Esophagus squamous epithelium (tissue), 4 donors: Measurements from ENCODE around the gene HOXB5.

Experiments used
- CTCF ChIP-seq, 6 experiments: fragments of 450-650 bp in 4 of 6; fragments of 200-600 bp in 2 of 6; sonication (generic) in 2 of 6; IDR thresholded peaks; one replicate each; pipeline ENCODE4 v1.5.1; 2016 to 2019; ENCODE audit warnings: antibody characterized with exemption in 6 of 6, mild to moderate bottlenecking in 4 of 6, moderate library complexity in 4 of 6
- POLR2A ChIP-seq, 4 donors: fragments of 450-650 bp; IDR thresholded peaks; one replicate each; pipeline ENCODE4 v1.6.1; 2017; ENCODE audit warnings: antibody characterized with exemption in 4 of 4, mild to moderate bottlenecking in 4 of 4, moderate library complexity in 3 of 4

DNA sequence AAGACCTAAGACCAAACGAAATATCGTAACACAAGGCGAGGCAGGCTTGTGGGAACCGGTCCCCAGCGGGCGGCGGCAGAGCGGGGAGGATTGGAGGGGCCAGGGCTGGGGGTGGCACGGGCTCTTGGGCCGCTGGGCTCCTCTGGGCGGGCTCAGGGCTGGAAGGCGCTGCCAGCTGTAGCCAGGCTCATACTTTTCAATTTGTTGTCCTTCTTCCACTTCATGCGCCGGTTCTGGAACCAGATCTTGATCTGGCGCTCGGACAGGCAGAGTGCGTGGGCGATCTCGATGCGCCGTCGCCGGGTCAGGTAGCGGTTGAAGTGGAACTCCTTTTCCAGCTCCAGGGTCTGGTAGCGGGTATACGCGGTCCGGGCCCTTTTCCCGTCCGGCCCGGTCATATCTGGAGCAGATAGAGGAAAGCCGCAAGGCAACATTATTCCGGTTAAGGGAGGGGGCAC, 1.5 kb downstream of the HOXB5 start:
- TF ChIP-seq POLR2A (IDR thresholded peaks at IDR 0.05) (no peak), CTCF (IDR thresholded peaks at IDR 0.05) (no peak)
